ENCODE measurements around the gene EP300. TPM values are rescaled to one million over a fixed set of nuclear protein-coding genes. Genes with fewer than 3 reads are reported as not detected.

Gene EP300
- total RNA-seq, 1 experiment from 2014 or later, result 17.8 TPM

DNA sequence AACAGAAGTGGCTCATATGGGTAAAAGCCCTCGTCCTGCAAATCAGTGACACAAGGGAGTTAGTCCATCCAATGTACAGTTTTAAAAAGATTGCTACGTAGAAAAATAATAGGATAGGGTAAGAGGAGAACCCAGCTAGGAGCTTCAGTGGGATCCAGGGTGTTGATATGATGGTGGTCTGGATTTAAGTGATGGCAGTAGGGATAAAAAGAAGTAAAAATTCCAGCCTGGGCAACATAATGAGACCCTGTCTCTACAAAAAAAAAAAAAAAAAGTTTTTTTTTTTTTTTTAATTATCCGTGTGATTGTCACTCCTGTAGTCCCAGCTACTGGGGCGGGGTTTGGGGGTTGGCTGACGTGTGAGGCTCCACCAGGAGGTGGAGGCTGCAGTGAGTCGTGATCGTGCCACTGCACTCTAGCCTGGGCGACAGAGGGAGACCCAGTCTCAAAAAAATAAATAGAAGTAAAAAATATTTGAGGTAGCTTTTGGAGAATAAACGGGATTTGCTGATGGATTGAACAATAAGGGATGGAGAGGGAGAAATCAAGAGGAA, 105.7 kb downstream of the EP300 start:
- ATAC-seq, result 0 out of 2 replicates have a peak, but pooled peaks have one; percentile 4
- H3K9ac ChIP-seq (ENCODE audit: low read length), result no peak overlapping the region

DNA sequence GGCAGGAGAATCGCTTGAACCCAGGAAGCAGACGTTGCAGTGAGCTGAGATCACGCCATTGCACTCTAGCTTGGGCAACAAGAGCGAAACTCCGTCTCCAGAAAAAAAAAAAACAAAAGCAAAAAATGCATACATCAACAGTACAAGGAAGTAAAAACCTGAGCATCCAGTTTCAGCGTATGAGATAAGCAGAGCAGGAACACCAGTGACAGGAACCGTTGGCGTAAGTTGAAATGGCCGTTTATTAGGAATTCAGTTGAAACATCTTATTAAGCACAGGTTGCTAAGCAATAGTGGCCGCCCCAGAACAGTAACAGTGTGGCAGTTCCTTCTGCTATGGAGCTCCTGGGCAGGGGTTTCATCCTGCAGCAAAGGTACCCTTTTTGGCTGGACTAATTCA, 108.7 kb downstream of the EP300 start:
- H3K4me1 ChIP-seq (ENCODE audit: insufficient read depth, low read length), result peaks cover 3% of the 10 kb centered on the region; the same call in 1 of the 2 replicates
- H3K27me3 ChIP-seq (ENCODE audit: low read length), result no peaks in the 10 kb centered on the region
- H3K27ac ChIP-seq (ENCODE audit: low read length), result no peak overlapping the region
- DNase-seq, result no peak
- no peaks in the 10 kb centered on the region for H3K9me2 ChIP-seq (replicated peaks; ENCODE audit: low read length)
- H3K36me3 ChIP-seq (ENCODE audit: low read depth, low read length), result no peaks in the 10 kb centered on the region
- no peaks in the 10 kb centered on the region for H3K9me3 ChIP-seq (ENCODE audit: low read length)
- no peak overlapping the region for H3K4me3 ChIP-seq (ENCODE audit: low read length)
- no peak for TF ChIP-seq EZH2phosphoT487 (IDR thresholded peaks at IDR 0.05; ENCODE audit: borderline replicate concordance, low read length)
- TF ChIP-seq, protein P1, sequence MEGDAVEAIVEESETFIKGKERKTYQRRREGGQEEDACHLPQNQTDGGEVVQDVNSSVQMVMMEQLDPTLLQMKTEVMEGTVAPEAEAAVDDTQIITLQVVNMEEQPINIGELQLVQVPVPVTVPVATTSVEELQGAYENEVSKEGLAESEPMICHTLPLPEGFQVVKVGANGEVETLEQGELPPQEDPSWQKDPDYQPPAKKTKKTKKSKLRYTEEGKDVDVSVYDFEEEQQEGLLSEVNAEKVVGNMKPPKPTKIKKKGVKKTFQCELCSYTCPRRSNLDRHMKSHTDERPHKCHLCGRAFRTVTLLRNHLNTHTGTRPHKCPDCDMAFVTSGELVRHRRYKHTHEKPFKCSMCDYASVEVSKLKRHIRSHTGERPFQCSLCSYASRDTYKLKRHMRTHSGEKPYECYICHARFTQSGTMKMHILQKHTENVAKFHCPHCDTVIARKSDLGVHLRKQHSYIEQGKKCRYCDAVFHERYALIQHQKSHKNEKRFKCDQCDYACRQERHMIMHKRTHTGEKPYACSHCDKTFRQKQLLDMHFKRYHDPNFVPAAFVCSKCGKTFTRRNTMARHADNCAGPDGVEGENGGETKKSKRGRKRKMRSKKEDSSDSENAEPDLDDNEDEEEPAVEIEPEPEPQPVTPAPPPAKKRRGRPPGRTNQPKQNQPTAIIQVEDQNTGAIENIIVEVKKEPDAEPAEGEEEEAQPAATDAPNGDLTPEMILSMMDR (conservative IDR thresholded peaks at IDR 0.05; ENCODE audit: low read depth, low read length), result no peak
- TF ChIP-seq EZH2 (IDR thresholded peaks at IDR 0.05; ENCODE audit: low read length, unreplicated experiment), result no peak
- no peak for ATAC-seq
- H4K20me1 ChIP-seq (ENCODE audit: low read length), result no peaks in the 10 kb centered on the region
- no peak overlapping the region for H3K9ac ChIP-seq (ENCODE audit: low read length)
- peaks cover 9% of the 10 kb centered on the region for H3K79me2 ChIP-seq (ENCODE audit: low read length)
- ChIA-PET POLR2A (ENCODE audit: unreplicated experiment) (no interaction called here), CTCF (no interaction called here)
- no peaks in the 10 kb centered on the region for H3F3A ChIP-seq (ENCODE audit: low read length, unreplicated experiment)
- no peak overlapping the region for H2AFZ ChIP-seq (ENCODE audit: low read length)
- H3K4me2 ChIP-seq (ENCODE audit: low read length), result no peak overlapping the region
- no TSS peak for BruUV-seq (replicated peaks)
- intact Hi-C loops (cut with micrococcal nuclease), result no loop called here

More for the DNA sequence above, 105.7 kb downstream of the EP300 start:
- peak overlapping the region; percentile 78 for H3K4me3 ChIP-seq (ENCODE audit: low read length)
- peaks cover 3% of the 10 kb centered on the region; the same call in 1 of the 2 replicates for H3K4me1 ChIP-seq (ENCODE audit: insufficient read depth, low read length)
- peak; percentile 27 for DNase-seq
- H3K79me2 ChIP-seq (ENCODE audit: low read length), result no peaks in the 10 kb centered on the region
- H2AFZ ChIP-seq (ENCODE audit: low read length), result peak overlapping the region; percentile 96
- H3F3A ChIP-seq (ENCODE audit: low read length, unreplicated experiment), result no peaks in the 10 kb centered on the region
- H3K36me3 ChIP-seq (ENCODE audit: low read depth, low read length), result no peaks in the 10 kb centered on the region
- H3K27me3 ChIP-seq (ENCODE audit: low read length), result no peaks in the 10 kb centered on the region
- no peaks in the 10 kb centered on the region for H4K20me1 ChIP-seq (ENCODE audit: low read length)
- H3K9me2 ChIP-seq (replicated peaks; ENCODE audit: low read length), result no peaks in the 10 kb centered on the region
- ChIA-PET CTCF (interaction anchor here (0.6 to 1.0 kb wide), 3 partner anchors 41 to 329 kb away, joined by 3 to 17 read pairs (median 16); no protein-coding TSS in a partner anchor), POLR2A (ENCODE audit: unreplicated experiment) (interaction anchor here (0.6 kb wide), 1 partner anchor 183 kb away, joined by 15 read pairs; no protein-coding TSS in a partner anchor)
- H3K27ac ChIP-seq (ENCODE audit: low read length), result no peak overlapping the region
- H3K9me3 ChIP-seq (ENCODE audit: low read length), result no peaks in the 10 kb centered on the region
- H3K4me2 ChIP-seq (ENCODE audit: low read length), result peak overlapping the region; percentile 99
- intact Hi-C loops (cut with micrococcal nuclease), result no loop called here
- TF ChIP-seq EZH2phosphoT487 (IDR thresholded peaks at IDR 0.05; ENCODE audit: borderline replicate concordance, low read length) (no peak), EZH2 (IDR thresholded peaks at IDR 0.05; ENCODE audit: low read length, unreplicated experiment) (no peak)
- TF ChIP-seq, protein P1 (conservative IDR thresholded peaks at IDR 0.05; ENCODE audit: low read depth, low read length), result no peak
- BruUV-seq (replicated peaks), result no TSS peak

DNA sequence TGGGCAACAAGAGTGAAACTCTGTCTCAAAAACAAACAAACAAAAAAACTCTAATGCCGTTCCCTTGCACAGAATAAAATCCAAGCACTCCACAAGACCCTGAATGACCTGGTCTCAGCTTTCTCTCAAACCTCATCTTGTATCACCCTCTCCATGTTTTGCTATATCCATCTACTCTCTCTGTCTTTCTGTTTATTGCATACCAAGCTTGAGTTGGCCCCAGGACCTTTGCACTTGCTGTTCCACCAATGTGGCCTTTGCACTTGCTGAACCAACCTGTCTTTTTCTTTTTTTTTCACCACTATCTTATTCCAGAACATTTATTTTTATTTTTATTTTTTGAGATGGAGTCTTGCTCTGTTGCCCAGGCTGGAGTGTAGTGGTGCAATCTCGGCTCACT, 110.7 kb downstream of the EP300 start:
- Histone ChIP-seq H3K79me2 (ENCODE audit: low read length) (peaks cover 24% of the 10 kb centered on the region), H3K4me1 (ENCODE audit: insufficient read depth, low read length) (no peaks in the 10 kb centered on the region), H3K9ac (ENCODE audit: low read length) (no peak overlapping the region), H3K27me3 (ENCODE audit: low read length) (no peaks in the 10 kb centered on the region), H4K20me1 (ENCODE audit: low read length) (no peaks in the 10 kb centered on the region), H3K4me3 (ENCODE audit: low read length) (no peak overlapping the region), H3K9me2 (replicated peaks; ENCODE audit: low read length) (no peaks in the 10 kb centered on the region), H3K4me2 (ENCODE audit: low read length) (no peak overlapping the region), H2AFZ (ENCODE audit: low read length) (no peak overlapping the region), H3K36me3 (ENCODE audit: low read depth, low read length) (no peaks in the 10 kb centered on the region), H3K27ac (ENCODE audit: low read length) (no peak overlapping the region), H3F3A (ENCODE audit: low read length, unreplicated experiment) (no peaks in the 10 kb centered on the region), H3K9me3 (ENCODE audit: low read length) (no peaks in the 10 kb centered on the region)
- DNase-seq (no peak), ATAC-seq (no peak)
- intact Hi-C loops (cut with micrococcal nuclease), result no loop called here
- TF ChIP-seq EZH2 (IDR thresholded peaks at IDR 0.05; ENCODE audit: low read length, unreplicated experiment), result no peak
- no TSS peak for BruUV-seq (replicated peaks)
- CTCF ChIA-PET, result no interaction called here
- POLR2A ChIA-PET (ENCODE audit: unreplicated experiment), result no interaction called here
